Activated CD4-positive, alpha-beta T cell treated with anti-CD3 and anti-CD28 coated beads, Interleukin-2, amount 50 U/mL, for 24 hours (primary cell): ENCODE data around the gene ADAP1.
"Not testable (repeated sequence)": the region's sequence is repeated elsewhere in the genome, so short reads cannot be mapped to it uniquely, and the experiment has no call there.

Experiments used
- DNase-seq, 2 donors: peaks; one replicate each; pipeline ENCODE4 v3.0.0-alpha.2; 2020; ENCODE audit warnings: low read depth in 1 of 2, low spot score in 1 of 2

Gene ADAP1

GRCh38 chr7:975702-976473 is 21.4 kb upstream of the ADAP1 start:
- no peak for DNase-seq

GRCh38 chr7:974820-975681 is 20.6 kb upstream of the ADAP1 start, which contains the start of gene COX19:
Gene COX19 (minus strand): TSS chr7:975549. CDS start chr7:975509, 40 bp downstream.
- DNase-seq = peak; percentile 77 to 81

GRCh38 chr7:974172-974571 is 19.7 kb upstream of the ADAP1 start:
- DNase-seq = no peak

GRCh38 chr7:973312-973711 is 18.8 kb upstream of the ADAP1 start:
- DNase-seq = no peak

GRCh38 chr7:972676-973309 is 18.3 kb upstream of the ADAP1 start:
- no peak for DNase-seq

- DNase-seq = no peak
These were observed 17.6 kb upstream of the ADAP1 start for GRCh38 chr7:972110-972509.

GRCh38 chr7:970744-971143 is 16.3 kb upstream of the ADAP1 start:
- DNase-seq = no peak

GRCh38 chr7:969403-969802 is 14.9 kb upstream of the ADAP1 start:
- DNase-seq = no peak

- no peak for DNase-seq
These were observed 14.0 kb upstream of the ADAP1 start for GRCh38 chr7:968205-969105.

- no peak for DNase-seq
These were observed 13.0 kb upstream of the ADAP1 start for GRCh38 chr7:967361-968082.

GRCh38 chr7:966291-967069 is 12.0 kb upstream of the ADAP1 start:
- no peak for DNase-seq

GRCh38 chr7:964401-965231 is 10.1 kb upstream of the ADAP1 start:
- DNase-seq = no peak

- DNase-seq = no peak
These were observed 9.0 kb upstream of the ADAP1 start for GRCh38 chr7:963236-964078.

- DNase-seq = no peak
These were observed 8.1 kb upstream of the ADAP1 start for GRCh38 chr7:962401-963081.

- no peak for DNase-seq
These were observed 7.3 kb upstream of the ADAP1 start for GRCh38 chr7:961546-962400.

- DNase-seq = not testable (repeated sequence)
These were observed 6.5 kb upstream of the ADAP1 start for GRCh38 chr7:960972-961371.
